NCI-H2029 treated with DMSO at 0.1 percent for 48 hours (cell line): ENCODE measurements around the gene NOS1.

Experiments
- DNase-seq: peaks from one replicate; lab custom pipeline; 2025; lab: John Stamatoyannopoulos, UW

NOS1 gene

DNA sequence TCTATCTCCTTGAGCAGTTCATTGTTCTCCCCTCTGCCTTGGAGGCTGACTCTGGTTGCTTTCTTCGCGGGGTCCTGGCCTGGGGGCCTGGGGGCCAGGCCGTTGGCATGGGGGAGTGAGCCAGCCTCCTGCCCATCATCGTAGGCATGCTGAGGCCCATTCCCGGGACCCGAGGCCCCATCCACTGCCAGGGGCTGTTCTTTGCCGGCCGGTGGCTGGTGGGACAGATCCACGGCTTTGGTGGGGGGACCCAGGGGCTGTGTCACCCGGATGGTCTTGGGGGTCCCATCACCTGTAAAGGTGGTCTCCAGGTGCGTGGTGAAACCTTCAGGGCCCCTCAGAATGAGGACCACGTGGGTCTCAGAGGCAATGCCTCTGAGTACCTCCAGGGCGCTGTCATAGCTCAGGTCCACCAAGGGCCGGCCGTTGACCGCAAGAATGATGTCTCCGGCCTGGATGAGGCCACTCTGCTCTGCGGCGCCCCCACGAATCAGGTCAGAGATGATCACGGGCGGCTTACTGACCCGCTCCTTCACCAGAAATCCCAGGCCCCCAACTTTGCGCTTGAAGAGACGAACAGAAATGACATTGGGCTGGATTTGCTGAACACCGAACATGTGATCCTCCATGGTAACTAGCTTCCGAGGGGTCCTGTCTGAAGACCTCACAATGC is 30.8 kb downstream of the NOS1 start:
- no peak for DNase-seq

DNA sequence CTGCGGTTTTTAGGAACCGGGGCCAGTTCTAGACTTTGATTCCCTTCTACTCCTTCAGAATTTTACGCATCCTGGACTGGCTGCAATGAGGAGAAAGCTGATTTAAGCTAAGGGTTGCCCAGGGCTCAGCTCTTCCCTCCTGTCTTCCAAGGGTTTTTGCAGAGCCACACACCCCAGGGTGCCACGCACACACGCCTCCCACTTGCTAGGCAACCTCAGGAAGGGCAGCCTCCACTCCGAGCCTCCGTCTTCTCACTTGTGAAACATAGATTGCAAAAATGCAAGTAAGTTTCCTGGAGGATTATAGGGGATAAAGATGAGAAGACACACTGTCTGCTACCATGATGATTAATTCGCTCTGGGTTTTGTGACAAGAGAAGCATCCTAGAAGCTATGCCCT is 31.7 kb downstream of the NOS1 start:
- DNase-seq, result no peak

DNA sequence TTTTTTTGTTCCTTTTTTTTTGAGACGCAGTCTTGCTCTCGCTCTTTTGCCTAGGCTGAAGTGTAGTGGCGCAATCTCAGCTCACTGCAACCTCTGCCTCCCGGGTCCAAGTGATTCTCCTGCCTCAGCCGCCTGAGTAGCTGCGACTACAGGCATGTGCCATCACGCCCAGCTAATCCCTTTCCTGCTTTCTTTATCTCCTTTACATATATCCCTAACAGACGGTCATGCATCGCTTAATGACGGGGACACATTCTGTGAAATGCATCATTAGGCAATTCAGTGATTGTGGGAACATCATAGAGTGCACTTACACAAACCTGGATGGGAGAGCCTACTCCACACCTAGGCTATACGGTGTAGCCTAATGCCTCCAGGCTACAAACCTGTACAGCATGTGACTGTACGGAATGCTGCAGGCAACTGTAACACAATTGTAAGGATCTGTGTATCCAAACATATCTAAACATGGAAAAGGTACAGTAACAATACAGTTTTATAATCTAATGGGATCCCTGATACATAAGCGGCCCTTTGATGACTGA is 32.8 kb downstream of the NOS1 start:
- DNase-seq, result no peak

DNA sequence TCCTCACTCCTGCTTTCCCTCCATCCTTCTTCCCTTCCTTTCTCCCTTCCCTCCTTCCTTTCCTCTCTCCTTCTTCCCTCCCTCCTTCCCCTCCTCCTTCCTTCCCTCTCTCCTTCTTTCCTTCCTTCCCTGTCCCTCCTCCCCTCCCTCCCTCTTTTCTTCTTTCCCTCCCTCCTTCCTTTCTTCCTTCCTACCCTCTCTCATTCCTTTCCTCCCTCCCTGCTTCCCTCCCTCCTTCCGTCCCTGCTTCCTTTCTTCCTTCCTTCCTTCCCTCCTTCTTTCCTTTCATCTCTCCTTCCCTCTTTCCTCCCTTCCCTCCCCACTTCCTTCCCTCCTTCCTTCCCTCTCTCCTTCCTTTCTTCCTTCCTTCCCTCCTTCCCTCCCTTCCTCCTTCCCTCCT is 39.0 kb downstream of the NOS1 start:
- no peak for DNase-seq

DNA sequence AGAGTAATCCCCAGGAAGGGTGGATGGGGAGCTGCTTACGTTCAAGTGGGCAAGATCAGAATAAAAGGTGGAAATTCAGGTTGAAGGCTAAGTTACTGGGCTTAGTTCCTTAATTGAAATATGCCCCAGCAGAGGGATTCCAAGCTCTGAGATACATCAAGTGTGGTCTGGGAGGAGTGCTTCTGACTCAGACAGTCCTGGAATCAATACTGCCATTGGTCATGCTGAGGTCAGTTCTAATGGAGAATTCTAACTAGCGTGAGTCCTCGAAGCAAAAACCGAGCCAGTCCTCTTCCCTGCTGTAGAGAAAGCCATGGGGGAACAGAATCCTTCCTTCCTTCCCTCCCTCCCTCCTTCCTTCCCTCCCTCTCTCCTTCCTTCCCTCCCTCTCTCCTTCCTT is 39.9 kb downstream of the NOS1 start:
- no peak for DNase-seq

DNA sequence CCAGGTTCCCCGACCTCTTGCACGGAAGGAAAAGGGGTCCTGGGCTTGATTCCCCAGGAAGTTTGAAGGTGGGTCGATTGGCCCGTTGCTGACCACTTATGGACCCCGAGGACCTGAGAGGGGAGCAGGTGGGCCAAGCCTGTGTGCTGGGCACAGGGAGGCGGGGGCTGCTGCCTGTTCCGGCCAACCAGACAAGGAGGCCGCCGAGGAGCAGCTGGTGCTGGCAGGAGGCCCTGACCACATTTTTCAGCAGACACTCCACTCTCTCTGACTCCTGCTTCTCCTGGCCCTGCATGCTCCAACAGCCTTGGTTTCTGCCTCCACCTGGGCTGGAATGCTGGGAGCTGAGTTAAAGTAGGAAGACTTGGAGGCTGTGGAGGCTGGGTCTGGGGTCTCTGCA is 42.8 kb downstream of the NOS1 start:
- no peak for DNase-seq

DNA sequence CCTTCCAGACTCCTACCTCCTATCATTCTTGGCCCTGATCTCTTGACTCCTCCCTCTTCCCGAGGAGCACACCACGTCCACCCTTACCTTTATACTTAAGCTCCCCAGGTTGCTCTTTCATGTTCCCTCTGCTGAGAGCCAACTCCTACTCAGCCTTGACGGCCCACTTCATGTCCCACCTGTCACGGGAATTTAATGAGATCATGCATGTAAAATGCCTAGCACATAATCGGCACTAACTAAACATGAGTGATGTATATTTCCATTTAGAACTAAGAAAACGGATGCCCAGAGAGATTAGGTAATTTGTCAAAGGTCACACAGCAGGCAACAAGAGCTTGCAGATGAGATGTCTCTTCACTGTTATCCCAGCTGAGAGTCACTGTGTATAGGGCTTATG is 45.1 kb downstream of the NOS1 start:
- no peak for DNase-seq

DNA sequence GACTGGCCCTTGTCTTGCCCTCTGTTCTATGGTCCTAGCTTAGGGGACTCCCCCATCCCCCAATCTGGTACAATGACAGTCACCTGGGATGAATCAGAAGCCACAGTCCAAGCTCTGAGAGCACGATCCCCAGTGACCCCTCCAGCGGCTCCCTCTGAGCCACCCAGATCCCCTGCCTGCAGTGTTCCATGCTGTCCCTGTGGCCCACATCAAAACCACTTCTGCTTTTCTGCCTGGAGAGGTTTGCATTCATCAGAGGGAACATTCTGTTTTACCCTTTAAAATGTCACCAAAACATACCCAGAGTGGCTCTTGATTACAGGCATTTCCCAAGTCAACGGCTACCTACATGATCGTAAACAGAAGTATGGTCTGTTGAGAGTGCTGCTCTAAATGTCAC is 47.5 kb downstream of the NOS1 start:
- DNase-seq, result no peak

DNA sequence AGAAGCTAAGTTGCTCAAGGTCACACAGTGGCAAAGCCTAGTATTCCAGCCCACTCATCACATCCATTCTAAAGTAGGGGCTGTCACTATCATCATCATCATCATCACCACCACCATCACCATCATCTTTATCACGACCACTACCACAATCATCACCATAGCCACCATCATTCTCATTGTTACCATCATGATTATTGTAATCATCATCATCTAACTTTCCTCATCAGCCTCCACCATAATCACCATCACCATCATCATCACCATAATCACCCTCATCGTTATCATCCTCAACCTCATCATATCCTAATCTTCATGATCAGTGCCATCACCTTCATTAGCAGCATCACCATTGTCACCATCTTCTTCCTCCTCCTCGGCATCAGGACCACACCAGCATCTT is 48.7 kb downstream of the NOS1 start:
- no peak for DNase-seq

DNA sequence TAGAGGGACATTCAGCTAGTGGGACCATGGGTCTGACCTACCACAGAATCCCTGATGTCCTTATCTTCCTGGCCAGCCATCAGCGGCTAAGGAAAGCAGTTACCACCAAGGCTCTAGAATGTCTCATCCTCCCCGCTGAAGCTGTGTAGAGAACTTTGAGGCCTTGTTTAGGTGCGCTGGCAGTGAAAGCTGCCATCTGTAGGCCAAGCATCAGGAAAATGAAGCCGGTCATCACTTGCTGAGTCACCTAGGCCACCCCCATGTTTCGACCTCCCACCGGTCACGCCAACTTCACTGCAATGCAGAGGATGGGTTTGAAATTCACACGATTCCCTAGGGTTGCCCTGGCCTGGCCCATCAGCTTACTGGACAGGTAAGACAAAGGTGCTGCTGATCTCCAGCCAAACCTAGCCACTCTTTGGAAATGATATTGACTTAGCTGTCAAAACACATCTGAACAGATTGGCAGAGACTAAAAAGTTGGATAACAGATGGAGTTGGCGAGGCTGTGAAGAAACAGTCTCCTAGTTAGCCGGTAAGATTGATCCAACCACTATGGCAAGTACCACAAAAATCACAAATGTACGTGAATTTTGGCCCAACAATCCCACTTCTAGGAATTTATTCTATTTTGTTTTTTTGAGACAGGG is 52.0 kb downstream of the NOS1 start:
- no peak for DNase-seq

DNA sequence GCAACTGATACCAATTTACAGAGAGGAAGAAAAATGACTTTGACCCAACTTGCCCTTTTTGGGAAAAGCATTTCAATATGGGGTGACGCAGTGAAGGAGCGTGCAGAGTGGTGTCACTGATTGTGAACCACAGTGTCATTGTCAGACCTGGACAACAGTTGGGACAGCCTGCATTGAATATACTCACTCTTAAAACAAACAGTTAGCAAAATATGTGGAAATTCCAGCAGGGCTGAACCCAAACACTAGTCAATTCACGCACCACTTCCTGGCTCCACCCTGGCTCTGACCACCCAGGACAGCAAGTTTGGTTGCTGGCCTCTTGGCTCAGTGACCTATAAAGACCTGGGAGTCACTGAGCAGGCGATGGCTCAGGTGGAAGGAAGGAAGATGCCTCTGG is 61.3 kb downstream of the NOS1 start:
- no peak for DNase-seq

DNA sequence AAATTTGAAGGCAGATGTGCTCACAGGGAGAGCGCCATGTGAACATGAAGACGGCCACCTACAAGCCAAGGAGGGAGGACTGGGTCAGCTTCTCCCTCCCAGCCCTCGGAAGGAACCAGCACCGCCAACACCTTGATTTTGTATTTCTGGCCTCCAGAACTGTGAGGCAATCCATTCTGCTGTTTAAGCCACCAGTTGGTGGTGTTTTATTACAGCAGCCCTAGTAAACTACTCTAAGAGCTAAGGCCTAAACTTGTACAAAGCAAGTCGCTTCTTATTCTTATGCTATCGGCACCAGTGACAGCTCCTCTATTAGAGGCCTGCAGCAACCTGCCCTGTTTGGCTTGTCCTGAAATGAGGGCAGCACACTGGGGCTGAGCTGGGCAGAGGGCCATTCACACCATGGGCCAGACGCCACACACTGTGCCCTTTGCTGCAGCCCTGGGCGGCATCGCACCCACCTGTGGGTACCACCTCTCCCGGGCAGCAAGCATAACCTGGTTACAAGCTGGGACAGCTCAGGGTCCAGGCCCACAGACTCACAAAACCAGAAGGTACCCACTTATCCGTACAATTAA is 62.7 kb downstream of the NOS1 start:
- DNase-seq, result no peak

DNA sequence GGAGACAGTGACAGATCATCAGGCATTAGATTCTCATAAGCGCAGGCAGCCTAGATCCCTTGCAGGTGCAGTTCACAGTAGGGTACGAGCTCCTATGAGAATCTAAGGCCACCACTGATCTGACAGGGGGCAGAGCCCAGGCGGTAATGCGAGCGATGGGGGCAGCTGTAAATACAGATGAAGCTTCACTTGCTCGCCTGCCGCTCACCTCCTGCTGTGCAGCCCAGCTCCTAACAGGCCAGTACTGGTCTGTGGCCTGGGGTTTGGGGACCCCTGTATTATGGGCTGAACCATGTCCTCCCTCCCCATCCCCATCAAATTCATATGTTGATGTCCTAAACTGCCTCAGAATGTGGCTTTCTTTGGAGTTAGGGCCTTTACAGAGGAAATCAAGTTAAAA is 63.2 kb downstream of the NOS1 start:
- no peak for DNase-seq

DNA sequence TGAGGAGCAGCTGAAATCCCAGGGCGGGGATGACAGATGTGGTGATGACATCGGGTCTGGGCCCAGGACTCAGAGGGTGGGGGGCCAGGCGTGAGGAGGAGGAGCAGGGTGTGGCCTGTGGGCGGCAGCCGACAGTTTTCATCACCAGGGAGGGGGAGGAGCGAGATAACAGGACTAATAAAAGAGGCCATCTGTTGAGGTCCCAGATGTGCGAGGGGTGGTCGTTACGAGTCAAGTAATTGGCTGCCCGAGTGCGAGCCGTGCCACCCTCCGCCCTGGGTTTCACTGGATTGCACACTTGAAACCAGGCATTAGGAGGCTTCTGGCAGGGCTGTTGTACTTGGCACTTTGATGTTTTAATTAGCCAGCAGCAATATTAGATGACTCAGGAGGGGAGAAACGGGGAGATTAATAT is 67.2 kb downstream of the NOS1 start:
- no peak for DNase-seq

DNA sequence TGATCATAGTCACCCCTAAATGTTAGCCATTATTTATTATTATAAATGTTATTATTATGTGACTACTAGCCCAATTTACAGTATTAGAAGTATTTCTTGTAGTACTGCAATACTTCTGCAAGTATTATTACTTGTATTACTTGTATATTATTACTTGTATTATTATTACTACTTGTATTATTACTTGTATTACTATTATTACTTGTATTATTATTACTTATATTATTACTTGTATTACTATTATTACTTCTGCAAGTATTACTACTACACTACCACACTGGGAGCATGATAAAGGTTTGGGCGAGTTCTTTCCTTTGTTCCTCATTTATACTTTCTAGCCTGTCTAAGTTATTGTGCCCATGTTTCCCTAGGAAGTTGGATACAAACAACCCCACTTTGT is 67.9 kb downstream of the NOS1 start:
- no peak for DNase-seq

DNA sequence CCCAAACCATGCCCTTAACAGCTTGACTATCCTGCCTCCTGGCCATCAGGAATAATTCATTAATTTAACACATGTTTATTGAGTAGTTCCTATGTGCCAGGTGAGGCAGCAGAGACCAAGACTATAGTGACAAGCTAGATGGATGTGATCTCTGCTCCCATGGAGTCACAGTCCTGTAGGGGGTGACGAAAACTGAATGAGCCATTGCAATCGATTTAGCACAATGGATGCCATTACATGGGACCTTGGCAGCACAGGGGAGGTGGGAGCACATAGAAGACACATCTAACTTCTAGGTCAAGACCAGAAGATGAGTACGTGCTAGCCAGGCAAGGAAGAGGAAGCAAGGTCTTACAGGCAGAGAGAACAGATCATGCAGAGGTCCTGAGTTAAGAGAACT is 68.7 kb downstream of the NOS1 start:
- DNase-seq, result no peak

DNA sequence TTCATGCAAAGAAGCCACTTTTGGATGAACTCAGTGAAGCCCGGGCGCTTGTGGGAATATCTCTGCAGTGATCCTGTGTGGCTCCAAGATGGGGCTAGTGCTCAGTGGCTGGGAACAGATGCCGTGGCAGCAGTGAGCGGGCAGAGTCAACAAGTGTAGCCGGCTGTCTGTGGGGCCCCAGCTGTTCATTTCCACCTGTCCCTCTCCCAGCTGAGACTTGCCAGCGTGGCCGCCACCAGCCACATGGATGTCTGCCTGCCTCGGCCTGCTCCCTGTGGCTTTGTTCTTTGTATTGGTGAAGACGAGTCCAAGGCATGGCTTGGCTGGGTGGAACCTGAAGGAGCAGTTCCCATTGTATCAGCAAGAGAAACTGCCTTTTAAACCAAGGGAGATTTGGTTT is 77.3 kb downstream of the NOS1 start:
- no peak for DNase-seq

DNA sequence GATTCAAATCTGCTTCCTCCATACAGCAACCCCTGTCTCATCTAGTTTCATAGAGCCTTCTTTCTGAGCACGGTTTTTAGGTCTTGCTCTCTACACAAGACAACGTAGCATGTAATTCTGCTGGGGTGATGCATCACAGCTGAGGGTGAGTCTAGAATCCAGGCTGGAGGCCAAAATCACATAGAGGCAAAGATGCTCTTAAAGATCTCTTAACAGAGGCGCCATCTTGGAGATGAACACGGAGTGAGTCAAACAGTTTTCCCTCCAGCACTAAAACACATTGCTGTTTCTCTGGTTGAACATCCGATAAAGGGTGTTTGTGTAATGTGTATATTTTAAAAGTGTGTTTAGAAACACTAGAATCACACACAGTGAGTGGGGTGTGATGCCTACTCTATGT is 78.9 kb downstream of the NOS1 start:
- no peak for DNase-seq

DNA sequence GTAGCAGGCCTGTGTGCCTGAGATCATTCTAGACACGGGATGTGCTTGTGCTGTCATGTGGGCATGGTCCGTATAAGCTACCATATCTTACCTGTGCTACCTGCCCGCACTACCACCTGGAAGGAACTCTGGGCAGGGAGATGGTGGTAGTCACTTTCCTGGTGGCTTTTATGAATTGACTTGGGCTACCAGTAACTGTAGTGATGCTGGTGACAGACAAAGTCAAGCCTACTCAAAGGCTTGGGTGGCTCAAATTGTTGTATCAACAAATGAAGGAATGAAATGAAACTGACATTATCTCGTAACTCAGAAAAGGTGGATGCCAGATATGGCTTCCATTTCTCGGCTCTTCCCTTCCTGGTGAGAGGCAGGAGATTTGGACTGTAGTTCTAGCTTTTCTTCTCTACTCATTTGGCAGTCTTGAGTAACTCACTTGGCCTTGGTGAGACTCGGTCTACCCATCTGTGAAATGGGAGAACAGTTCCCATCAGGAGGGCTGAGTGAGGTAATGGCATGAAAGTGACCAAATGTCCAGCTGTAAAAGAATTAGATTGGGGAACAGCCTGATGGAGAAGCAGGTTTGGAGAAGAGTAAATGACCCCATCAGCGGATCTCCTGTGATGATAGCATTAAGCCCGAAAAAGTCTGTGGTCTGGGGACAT is 81.3 kb downstream of the NOS1 start:
- no peak for DNase-seq

DNA sequence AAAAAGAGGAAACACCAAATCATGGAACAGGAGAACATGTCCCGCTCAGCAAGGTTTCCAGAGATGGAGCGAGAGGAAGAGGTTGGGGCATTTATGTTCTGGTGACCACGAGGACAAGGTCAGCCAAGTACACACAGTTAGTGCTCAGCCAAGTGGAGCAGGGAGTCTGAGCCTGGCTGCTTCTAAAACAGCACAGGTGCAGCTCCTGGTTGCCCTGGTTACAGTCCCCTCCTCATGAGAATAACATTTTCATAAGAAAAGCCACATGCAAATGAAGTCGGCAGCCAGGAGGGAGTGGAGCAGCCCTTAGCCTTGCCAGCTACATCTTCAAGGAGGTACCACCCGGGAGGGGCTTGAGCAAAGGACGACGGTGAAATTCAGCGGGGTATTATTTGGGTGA is 81.8 kb downstream of the NOS1 start:
- DNase-seq, result no peak

DNA sequence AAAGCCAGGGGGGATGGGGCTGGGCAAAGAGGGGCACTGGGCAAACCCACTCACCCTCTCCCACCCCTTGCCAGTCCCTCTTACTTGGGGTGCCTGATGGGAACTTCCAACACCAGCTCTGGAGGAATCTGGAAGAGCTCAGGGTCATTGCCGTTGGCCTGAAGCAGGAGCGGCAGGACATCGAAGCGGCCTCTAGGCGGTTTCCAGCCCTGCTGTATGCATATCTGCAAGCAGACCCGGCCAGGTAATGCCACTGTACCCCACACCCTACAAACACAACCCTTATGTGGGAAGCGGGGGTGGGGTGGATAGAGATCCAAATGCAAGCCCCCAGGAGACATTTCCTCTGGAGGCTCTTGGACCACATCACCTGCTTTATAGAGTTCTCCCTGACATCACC is 83.6 kb downstream of the NOS1 start:
- no peak for DNase-seq

DNA sequence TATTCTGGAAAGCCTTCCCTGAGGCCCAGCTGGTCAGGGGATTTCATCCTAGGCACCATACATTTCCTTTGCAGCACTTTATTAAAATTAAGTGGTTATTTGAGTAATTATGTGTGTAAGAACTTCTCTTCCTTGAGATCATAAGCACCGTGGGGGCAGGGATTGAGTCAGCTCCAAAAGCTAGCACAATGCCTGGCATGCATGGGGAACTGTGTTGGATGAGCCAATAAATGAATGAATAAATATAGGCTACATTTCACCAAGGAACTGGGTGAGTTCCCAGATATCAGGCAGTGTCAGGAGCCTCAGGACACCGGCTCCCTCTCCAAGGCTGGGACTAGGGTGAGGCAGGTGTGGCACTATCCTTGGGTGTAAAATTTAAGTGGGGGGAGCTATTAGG is 88.3 kb downstream of the NOS1 start:
- DNase-seq, result no peak

DNA sequence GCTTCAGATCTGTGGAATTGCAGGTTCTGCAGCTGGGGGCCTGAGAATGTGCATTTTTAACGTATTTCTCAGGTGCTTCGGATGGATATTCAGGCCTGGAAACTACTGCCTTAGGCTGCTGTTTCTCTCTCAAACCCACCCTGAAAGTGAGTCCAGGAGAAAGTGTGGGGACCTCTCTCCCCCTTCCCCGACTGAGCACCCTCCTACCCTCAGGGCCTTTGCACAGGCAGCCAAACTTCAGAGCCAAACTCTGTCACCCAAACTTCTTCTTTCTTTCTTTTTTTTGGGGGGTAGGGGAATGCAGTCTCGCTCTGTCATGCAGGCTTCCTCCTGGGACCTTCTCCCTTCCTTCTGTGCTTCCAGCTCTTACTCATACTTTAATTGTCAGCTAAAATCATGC is 88.7 kb downstream of the NOS1 start:
- no peak for DNase-seq
